K562 (cell line): ENCODE results near the gene PLXNA2. TPM values are rescaled to one million over a fixed set of nuclear protein-coding genes. Genes with fewer than 3 reads are reported as not detected.

Experiments
- CHD1 ChIP-seq: fragments of 200-600 bp; sonication (generic); IDR thresholded peaks from one replicate; pipeline ENCODE4 v1.6.1; 2012; ENCODE audit warnings: mild to moderate bottlenecking, moderate library complexity, low read length, inconsistent platforms
- HDAC1 ChIP-seq, 2 experiments: fragments of 450-650 bp; IDR thresholded peaks; 2 replicates each; pipeline ENCODE4 v1.6.1; 2016 to 2017; ENCODE audit warnings: inconsistent platforms in 1 of 2, mild to moderate bottlenecking in 1 of 2, moderate library complexity in 1 of 2
- PRPF4 ChIP-seq: fragments of 200-400 bp; formaldehyde crosslinking; IDR thresholded peaks from one replicate; pipeline ENCODE4 v1.6.1; 2017; ENCODE audit warnings: low read length, low read depth, mild to moderate bottlenecking; ENCODE audit not compliant: insufficient read depth, poor library complexity, severe bottlenecking
- RBM22 ChIP-seq: fragments of 200-400 bp; formaldehyde crosslinking; IDR thresholded peaks from 2 replicates; pipeline ENCODE4 v1.6.1; 2018; ENCODE audit warnings: low read length, low read depth; ENCODE audit not compliant: poor library complexity, severe bottlenecking
- RCOR1 ChIP-seq, 2 experiments: IDR thresholded peaks; 2 replicates each; pipeline ENCODE4 v1.6.1; 2012; ENCODE audit warnings: low read depth in 2 of 2, low read length in 2 of 2, borderline replicate concordance in 1 of 2, improper control_type of control experiment in 1 of 2
- SMARCA4 ChIP-seq: fragments of 450-650 bp; IDR thresholded peaks from 2 replicates; pipeline ENCODE4 v1.6.1; 2016
- TAF15 ChIP-seq: fragments of 200-400 bp; formaldehyde crosslinking; IDR thresholded peaks from 2 replicates; pipeline ENCODE4 v1.6.1; 2017; ENCODE audit warnings: mild to moderate bottlenecking, low read depth, low read length, moderate library complexity
- ZNF717 ChIP-seq: fragments of 250-450 bp; sonication (Bioruptor Pico); IDR thresholded peaks from 2 replicates; pipeline ENCODE4 v1.5.0; 2021
- polyA plus RNA-seq, 8 experiments: library from polyadenylated mRNA; depleted of rRNA in 4 of 8; stranded (reverse) in 5 of 8; unstranded in 3 of 8; fragments of >200 nt; fragmentation: Nextera tagmentation in 2 of 8; fragmentation: Illumina TruSeq in 1 of 8; extraction: Ambion mirVana in 2 of 8; extraction: Trizol in 1 of 8; gene quantifications; 2 replicates each; pipeline versions ENCODE4 v1.2.1 to v1.2.3, GENCODE V29; 2011 to 2014; ENCODE audit warnings: inconsistent platforms in 1 of 8, missing spikeins in 1 of 8
- total RNA-seq, 7 experiments: library from RNA; depleted of rRNA in 6 of 7; stranded (reverse); fragments of >200 nt in 6 of 7; fragmentation: Illumina TruSeq in 2 of 7; extraction: Trizol in 2 of 7; gene quantifications; 2 replicates each; pipeline versions ENCODE4 v1.2.1 to v1.2.3, GENCODE V29; 2011 to 2021; ENCODE audit warnings: low replicate concordance in 1 of 7
- TF ChIP-seq, protein P1 (sequence below): fragments of 450-650 bp; IDR thresholded peaks from 2 replicates; pipeline ENCODE4 v1.6.1; 2016; ENCODE audit warnings: mild to moderate bottlenecking, moderate library complexity
- TF ChIP-seq, protein P2 (sequence below): fragments of 450-650 bp; formaldehyde crosslinking; conservative IDR thresholded peaks from 2 replicates; pipeline ENCODE4 v1.4.0; 2022; ENCODE audit warnings: mild to moderate bottlenecking, missing genetic modification characterization

PLXNA2 gene
- total and polyA plus RNA-seq, 9 of the 15 experiments (the other 6 are each of a cell fraction or from before 2014, with no cell fraction given), result 0.01 to 1.3 (median 0.32) TPM

DNA sequence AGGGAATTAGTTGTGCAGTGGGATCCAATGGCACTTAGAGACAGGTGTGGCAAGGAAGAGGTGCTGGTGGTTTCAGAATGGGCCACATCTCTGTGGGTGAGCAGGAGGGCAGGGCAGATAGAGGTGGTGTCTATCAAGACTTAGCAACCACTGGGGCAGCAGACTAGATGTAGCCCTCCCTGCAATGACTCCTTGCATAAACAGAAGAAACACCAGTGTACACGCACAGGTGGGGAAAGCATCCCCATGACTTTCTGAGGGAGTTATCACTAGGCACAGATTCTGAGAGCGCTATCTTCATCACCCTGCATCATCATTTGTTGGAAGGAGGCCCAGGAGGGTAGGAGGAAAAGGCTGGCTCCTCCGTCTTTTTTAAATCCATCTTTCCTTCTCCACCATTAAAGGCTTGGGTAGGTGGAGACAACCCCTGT is 58.4 kb downstream of the PLXNA2 start (continued):
- TF ChIP-seq, protein P1, sequence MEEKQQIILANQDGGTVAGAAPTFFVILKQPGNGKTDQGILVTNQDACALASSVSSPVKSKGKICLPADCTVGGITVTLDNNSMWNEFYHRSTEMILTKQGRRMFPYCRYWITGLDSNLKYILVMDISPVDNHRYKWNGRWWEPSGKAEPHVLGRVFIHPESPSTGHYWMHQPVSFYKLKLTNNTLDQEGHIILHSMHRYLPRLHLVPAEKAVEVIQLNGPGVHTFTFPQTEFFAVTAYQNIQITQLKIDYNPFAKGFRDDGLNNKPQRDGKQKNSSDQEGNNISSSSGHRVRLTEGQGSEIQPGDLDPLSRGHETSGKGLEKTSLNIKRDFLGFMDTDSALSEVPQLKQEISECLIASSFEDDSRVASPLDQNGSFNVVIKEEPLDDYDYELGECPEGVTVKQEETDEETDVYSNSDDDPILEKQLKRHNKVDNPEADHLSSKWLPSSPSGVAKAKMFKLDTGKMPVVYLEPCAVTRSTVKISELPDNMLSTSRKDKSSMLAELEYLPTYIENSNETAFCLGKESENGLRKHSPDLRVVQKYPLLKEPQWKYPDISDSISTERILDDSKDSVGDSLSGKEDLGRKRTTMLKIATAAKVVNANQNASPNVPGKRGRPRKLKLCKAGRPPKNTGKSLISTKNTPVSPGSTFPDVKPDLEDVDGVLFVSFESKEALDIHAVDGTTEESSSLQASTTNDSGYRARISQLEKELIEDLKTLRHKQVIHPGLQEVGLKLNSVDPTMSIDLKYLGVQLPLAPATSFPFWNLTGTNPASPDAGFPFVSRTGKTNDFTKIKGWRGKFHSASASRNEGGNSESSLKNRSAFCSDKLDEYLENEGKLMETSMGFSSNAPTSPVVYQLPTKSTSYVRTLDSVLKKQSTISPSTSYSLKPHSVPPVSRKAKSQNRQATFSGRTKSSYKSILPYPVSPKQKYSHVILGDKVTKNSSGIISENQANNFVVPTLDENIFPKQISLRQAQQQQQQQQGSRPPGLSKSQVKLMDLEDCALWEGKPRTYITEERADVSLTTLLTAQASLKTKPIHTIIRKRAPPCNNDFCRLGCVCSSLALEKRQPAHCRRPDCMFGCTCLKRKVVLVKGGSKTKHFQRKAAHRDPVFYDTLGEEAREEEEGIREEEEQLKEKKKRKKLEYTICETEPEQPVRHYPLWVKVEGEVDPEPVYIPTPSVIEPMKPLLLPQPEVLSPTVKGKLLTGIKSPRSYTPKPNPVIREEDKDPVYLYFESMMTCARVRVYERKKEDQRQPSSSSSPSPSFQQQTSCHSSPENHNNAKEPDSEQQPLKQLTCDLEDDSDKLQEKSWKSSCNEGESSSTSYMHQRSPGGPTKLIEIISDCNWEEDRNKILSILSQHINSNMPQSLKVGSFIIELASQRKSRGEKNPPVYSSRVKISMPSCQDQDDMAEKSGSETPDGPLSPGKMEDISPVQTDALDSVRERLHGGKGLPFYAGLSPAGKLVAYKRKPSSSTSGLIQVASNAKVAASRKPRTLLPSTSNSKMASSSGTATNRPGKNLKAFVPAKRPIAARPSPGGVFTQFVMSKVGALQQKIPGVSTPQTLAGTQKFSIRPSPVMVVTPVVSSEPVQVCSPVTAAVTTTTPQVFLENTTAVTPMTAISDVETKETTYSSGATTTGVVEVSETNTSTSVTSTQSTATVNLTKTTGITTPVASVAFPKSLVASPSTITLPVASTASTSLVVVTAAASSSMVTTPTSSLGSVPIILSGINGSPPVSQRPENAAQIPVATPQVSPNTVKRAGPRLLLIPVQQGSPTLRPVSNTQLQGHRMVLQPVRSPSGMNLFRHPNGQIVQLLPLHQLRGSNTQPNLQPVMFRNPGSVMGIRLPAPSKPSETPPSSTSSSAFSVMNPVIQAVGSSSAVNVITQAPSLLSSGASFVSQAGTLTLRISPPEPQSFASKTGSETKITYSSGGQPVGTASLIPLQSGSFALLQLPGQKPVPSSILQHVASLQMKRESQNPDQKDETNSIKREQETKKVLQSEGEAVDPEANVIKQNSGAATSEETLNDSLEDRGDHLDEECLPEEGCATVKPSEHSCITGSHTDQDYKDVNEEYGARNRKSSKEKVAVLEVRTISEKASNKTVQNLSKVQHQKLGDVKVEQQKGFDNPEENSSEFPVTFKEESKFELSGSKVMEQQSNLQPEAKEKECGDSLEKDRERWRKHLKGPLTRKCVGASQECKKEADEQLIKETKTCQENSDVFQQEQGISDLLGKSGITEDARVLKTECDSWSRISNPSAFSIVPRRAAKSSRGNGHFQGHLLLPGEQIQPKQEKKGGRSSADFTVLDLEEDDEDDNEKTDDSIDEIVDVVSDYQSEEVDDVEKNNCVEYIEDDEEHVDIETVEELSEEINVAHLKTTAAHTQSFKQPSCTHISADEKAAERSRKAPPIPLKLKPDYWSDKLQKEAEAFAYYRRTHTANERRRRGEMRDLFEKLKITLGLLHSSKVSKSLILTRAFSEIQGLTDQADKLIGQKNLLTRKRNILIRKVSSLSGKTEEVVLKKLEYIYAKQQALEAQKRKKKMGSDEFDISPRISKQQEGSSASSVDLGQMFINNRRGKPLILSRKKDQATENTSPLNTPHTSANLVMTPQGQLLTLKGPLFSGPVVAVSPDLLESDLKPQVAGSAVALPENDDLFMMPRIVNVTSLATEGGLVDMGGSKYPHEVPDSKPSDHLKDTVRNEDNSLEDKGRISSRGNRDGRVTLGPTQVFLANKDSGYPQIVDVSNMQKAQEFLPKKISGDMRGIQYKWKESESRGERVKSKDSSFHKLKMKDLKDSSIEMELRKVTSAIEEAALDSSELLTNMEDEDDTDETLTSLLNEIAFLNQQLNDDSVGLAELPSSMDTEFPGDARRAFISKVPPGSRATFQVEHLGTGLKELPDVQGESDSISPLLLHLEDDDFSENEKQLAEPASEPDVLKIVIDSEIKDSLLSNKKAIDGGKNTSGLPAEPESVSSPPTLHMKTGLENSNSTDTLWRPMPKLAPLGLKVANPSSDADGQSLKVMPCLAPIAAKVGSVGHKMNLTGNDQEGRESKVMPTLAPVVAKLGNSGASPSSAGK, result no peak
- TF ChIP-seq SMARCA4 (0 out of 2 replicates have a peak, but pooled peaks have one; percentile 42), TAF15 (no peak), RCOR1 (IDR thresholded peaks at IDR 0.05; ENCODE audit: borderline replicate concordance in 1 of 2, low read depth in 2 of 2, low read length in 2 of 2) (peak in 1 of 2 experiments; percentile 95; a peak in 2 of 4 replicates), RBM22 (no peak), ZNF717 (no peak), PRPF4 (no peak), CHD1 (no peak), HDAC1 (IDR thresholded peaks at IDR 0.05) (peak in 1 of 2 experiments; percentile 81; a peak in 2 of 4 replicates)
- TF ChIP-seq, protein P2, sequence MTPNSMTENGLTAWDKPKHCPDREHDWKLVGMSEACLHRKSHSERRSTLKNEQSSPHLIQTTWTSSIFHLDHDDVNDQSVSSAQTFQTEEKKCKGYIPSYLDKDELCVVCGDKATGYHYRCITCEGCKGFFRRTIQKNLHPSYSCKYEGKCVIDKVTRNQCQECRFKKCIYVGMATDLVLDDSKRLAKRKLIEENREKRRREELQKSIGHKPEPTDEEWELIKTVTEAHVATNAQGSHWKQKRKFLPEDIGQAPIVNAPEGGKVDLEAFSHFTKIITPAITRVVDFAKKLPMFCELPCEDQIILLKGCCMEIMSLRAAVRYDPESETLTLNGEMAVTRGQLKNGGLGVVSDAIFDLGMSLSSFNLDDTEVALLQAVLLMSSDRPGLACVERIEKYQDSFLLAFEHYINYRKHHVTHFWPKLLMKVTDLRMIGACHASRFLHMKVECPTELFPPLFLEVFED (CRISPR knock-in tag), result no peak
